NCI-H226 (cell line): ENCODE results near the gene COL20A1.
"Not testable (repeated sequence)": the region's sequence is repeated elsewhere in the genome, so short reads cannot be mapped to it uniquely, and the experiment has no call there.

ENCODE experiments used
- DNase-seq: peaks from one replicate; pipeline ENCODE4 v3.0.0-alpha.2; 2015

COL20A1 gene

GRCh38 chr20:63365601-63366389 lies 72.8 kb downstream of the COL20A1 start:
- no peak for DNase-seq

GRCh38 chr20:63366390-63367365 lies 73.7 kb downstream of the COL20A1 start:
- no peak for DNase-seq

- no peak for DNase-seq
Measured at GRCh38 chr20:63367446-63368055, 74.6 kb downstream of the COL20A1 start.

GRCh38 chr20:63368151-63368550 lies 75.2 kb downstream of the COL20A1 start:
- DNase-seq: no peak

- no peak for DNase-seq
Measured at GRCh38 chr20:63369024-63369530, 76.1 kb downstream of the COL20A1 start.

GRCh38 chr20:63369724-63370617 lies 77.0 kb downstream of the COL20A1 start:
- no peak for DNase-seq

- no peak for DNase-seq
Measured at GRCh38 chr20:63370618-63371187, 77.7 kb downstream of the COL20A1 start.

GRCh38 chr20:63371291-63371865 lies 78.4 kb downstream of the COL20A1 start:
- DNase-seq: no peak

GRCh38 chr20:63372971-63373885 lies 80.2 kb downstream of the COL20A1 start:
- no peak for DNase-seq

GRCh38 chr20:63373996-63374395 lies 81.0 kb downstream of the COL20A1 start:
- DNase-seq: no peak

GRCh38 chr20:63374504-63374903 lies 81.5 kb downstream of the COL20A1 start:
- no peak for DNase-seq

- no peak for DNase-seq
Measured at GRCh38 chr20:63375438-63375837, 82.5 kb downstream of the COL20A1 start.

GRCh38 chr20:63376283-63377250 lies 83.6 kb downstream of the COL20A1 start:
- no peak for DNase-seq

GRCh38 chr20:63377256-63377941 lies 84.4 kb downstream of the COL20A1 start:
- no peak for DNase-seq

- no peak for DNase-seq
Measured at GRCh38 chr20:63377951-63378381, 85.0 kb downstream of the COL20A1 start.

- DNase-seq: no peak
Measured at GRCh38 chr20:63378626-63379025, 85.6 kb downstream of the COL20A1 start.

- DNase-seq: no peak
Measured at GRCh38 chr20:63379296-63379695, 86.3 kb downstream of the COL20A1 start.

GRCh38 chr20:63379872-63380271 lies 86.9 kb downstream of the COL20A1 start:
- DNase-seq: not testable (repeated sequence)
